ENCODE data around the gene ERAP2. TPM values are rescaled to one million over a fixed set of nuclear protein-coding genes. Genes with fewer than 3 reads are reported as not detected.
"Not testable (repeated sequence)": the region's sequence is repeated elsewhere in the genome, so short reads cannot be mapped to it uniquely, and the experiment has no call there.

ERAP2 gene
- total RNA-seq, 1 donor from 2014 or later = 45.6 TPM

GRCh38 chr5:96871027-96871399, 5.3 kb upstream of the ERAP2 start:
- H3K4me3 ChIP-seq (ENCODE audit: low read depth, low read length) = no peak overlapping the region
- DNase-seq (ENCODE audit: low read depth) = no peak
- no peak for TF ChIP-seq CTCF (conservative IDR thresholded peaks at IDR 0.05; ENCODE audit: low read depth, low read length)

DNA sequence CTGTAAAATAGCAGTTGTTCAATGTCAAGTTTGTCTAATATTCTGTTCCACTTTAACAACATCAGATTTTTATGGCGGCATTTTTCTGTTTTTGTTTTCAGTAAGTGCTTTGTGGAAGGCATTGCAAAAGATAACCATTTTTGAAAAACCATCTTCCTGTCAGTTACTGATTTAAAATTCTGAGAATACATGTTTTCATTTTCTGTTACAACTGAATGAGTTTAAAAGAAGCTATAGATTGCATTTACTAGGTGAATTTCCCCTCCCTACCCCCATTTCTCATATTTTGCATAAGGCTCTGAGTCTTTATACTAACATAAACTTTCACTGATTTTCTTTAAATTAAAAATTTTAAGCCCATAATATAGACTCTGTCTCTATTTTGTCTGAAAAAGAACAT, 4.6 kb upstream of the ERAP2 start:
- DNase-seq (ENCODE audit: low read depth) = no peak
- TF ChIP-seq CTCF (conservative IDR thresholded peaks at IDR 0.05; ENCODE audit: low read depth, low read length) = no peak
- no peak overlapping the region for H3K4me3 ChIP-seq (ENCODE audit: low read depth, low read length)

DNA sequence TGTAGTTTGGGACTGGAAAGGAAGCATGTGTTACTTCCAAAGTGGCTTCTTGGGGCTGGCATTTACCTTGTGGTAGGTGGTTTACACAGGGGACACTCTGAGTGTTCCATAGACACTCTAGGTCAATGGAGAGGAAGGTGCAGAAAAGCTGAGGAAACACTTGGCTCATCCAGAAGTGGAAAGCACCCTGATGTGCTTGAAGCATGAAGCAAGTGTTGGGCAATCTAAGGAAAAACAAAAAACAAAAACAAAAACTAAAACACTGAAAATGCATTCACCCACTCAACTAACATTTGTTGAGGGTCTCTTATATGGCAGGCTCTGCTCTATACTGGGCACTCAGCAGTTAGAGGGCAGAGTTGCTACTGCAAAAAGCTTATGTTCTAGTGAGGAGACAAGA, 2.9 kb upstream of the ERAP2 start:
- no peak for DNase-seq (ENCODE audit: low read depth)
- H3K4me3 ChIP-seq (ENCODE audit: low read depth, low read length) = no peak overlapping the region
- TF ChIP-seq CTCF (conservative IDR thresholded peaks at IDR 0.05; ENCODE audit: low read depth, low read length) = no peak

- no peak for DNase-seq (ENCODE audit: low read depth)
- no peak overlapping the region for H3K4me3 ChIP-seq (ENCODE audit: low read depth, low read length)
- TF ChIP-seq CTCF (conservative IDR thresholded peaks at IDR 0.05; ENCODE audit: low read depth, low read length) = no peak
Measured at GRCh38 chr5:96874631-96875030, 1.7 kb upstream of the ERAP2 start.

DNA sequence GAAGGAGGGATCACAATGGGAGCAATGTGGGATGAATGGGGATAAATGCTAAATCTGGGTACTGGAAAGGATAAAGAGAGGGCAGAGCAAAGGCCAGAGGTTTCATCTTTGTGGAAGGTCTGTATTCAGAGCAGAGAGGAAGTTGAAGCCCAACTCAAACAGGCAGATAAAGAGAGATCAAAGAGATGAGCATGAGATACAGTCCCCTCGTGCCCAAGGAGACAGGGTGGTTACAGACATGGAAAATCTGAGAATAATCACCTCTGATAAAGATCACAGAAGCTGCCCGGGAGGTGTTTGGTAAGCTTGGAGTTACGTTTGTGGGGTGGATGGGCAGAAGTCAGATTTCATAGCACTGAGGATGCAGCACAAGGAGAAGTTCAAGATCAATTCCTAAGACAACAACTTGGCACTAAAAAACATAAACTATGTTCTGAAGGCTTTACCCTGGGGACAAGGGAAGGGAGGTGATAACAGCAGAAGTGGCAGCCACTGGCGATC, 459 bp upstream of the ERAP2 start:
- TF ChIP-seq CTCF (conservative IDR thresholded peaks at IDR 0.05; ENCODE audit: low read depth, low read length) = no peak
- no peak for DNase-seq (ENCODE audit: low read depth)
- H3K4me3 ChIP-seq (ENCODE audit: low read depth, low read length) = peak overlapping the region; percentile 58

GRCh38 chr5:96876977-96877469, 723 bp downstream of the ERAP2 start:
- not testable (repeated sequence) for DNase-seq (ENCODE audit: low read depth)
- H3K4me3 ChIP-seq (ENCODE audit: low read depth, low read length) = peak overlapping the region; percentile 58

GRCh38 chr5:96879665-96880064, 3.4 kb downstream of the ERAP2 start:
- no peak for TF ChIP-seq CTCF (conservative IDR thresholded peaks at IDR 0.05; ENCODE audit: low read depth, low read length)
- H3K4me3 ChIP-seq (ENCODE audit: low read depth, low read length) = no peak overlapping the region
- DNase-seq (ENCODE audit: low read depth) = no peak
